ENCODE measurements around the gene PFKFB4.

Gene PFKFB4

DNA sequence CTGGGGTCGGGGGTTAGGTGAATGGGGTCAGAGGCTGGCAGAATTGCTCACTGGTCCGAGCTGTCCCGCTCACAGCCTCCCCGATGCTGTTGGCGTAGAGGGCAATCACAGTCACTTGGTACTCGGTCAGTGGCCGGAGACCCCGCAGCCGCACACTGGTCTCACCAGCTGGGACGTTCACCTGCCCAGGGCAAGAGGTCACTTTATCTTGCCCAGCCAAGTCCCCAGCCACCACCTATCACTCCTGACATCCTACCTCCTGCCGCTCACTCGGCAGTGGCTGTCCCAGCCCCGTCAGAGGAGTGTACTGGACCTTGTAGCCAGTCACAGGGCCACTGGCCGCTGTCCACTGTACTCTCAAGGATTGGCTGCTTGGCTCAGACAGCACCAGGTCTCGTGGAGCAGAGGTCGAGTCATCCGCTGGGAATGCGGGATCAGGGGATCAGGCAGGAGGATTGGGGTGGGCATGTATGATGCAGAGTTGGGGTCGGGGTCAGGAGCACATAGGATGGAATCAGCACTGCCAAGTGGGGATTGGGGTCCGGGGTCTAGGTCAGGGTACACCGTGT, 36.0 kb upstream of the PFKFB4 start:
- TF ChIP-seq, protein P1, sequence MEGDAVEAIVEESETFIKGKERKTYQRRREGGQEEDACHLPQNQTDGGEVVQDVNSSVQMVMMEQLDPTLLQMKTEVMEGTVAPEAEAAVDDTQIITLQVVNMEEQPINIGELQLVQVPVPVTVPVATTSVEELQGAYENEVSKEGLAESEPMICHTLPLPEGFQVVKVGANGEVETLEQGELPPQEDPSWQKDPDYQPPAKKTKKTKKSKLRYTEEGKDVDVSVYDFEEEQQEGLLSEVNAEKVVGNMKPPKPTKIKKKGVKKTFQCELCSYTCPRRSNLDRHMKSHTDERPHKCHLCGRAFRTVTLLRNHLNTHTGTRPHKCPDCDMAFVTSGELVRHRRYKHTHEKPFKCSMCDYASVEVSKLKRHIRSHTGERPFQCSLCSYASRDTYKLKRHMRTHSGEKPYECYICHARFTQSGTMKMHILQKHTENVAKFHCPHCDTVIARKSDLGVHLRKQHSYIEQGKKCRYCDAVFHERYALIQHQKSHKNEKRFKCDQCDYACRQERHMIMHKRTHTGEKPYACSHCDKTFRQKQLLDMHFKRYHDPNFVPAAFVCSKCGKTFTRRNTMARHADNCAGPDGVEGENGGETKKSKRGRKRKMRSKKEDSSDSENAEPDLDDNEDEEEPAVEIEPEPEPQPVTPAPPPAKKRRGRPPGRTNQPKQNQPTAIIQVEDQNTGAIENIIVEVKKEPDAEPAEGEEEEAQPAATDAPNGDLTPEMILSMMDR (IDR thresholded peaks at IDR 0.05; ENCODE audit: borderline replicate concordance, extremely low read depth, low read length, poor library complexity, severe bottlenecking) = no peak
- no peak for TF ChIP-seq EZH2 (IDR thresholded peaks at IDR 0.05; ENCODE audit: borderline replicate concordance, low read depth, low read length, severe bottlenecking)
- Histone ChIP-seq H3K9me3 (ENCODE audit: insufficient read depth, low read length, severe bottlenecking) (no peaks in the 10 kb centered on the region), H3K27ac (ENCODE audit: low read length) (no peak overlapping the region), H3K79me2 (ENCODE audit: insufficient read depth, low read length) (no peaks in the 10 kb centered on the region), H3K4me1 (ENCODE audit: insufficient read depth, low read length) (no peaks in the 10 kb centered on the region), H3K4me2 (ENCODE audit: insufficient read depth, low read length) (no peak overlapping the region), H3K36me3 (ENCODE audit: insufficient read depth, low read length) (peaks cover 1% of the 10 kb centered on the region), H2AFZ (ENCODE audit: low read depth, low read length) (no peak overlapping the region), H3K27me3 (ENCODE audit: insufficient read depth, low read length, poor library complexity) (no peaks in the 10 kb centered on the region), H4K20me1 (ENCODE audit: insufficient read depth, low read length) (peaks cover 14% of the 10 kb centered on the region; the same call in 1 of the 2 replicates), H3K9ac (ENCODE audit: low read depth, low read length) (no peak overlapping the region), H3K4me3 (ENCODE audit: low read depth in 1 of 2, low read length in 2 of 2) (no peak overlapping the region)
- ATAC-seq (ENCODE audit: insufficient read depth, low read depth) (no peak), DNase-seq (no peak)

DNA sequence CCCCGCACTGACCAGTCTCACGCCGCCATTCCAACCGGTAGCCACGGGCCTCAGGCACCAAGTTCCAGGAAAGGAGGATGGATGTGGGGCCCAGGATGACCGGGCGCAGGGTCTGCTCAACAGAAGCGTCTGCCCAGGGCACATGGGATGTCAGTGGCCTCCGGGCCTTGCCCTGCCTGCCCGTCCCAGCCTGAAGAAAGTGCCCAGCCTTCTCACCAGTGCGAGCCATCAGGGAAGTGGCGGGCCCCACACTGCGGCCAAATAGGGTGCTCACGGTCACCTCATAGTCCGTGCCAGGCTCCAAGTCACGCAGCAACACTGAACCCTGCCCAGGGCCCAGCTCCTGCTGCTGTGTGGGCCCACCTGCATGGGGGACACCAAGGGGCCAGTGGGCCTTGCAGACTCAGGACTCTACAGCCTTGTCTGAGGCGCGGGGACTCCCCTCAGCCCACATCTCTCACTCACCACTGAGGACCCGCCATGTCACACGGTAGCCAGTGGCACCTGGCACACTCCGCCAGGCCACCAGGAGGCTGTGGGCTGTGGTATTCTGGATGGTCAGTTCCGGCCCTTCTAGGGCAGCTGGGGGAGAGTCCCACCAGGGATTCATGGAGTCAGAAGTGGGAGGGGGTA, 35.4 kb upstream of the PFKFB4 start:
- Histone ChIP-seq H3K4me2 (ENCODE audit: insufficient read depth, low read length) (no peak overlapping the region), H3K36me3 (ENCODE audit: insufficient read depth, low read length) (no peaks in the 10 kb centered on the region), H3K9me3 (ENCODE audit: insufficient read depth, low read length, severe bottlenecking) (no peaks in the 10 kb centered on the region), H3K4me3 (ENCODE audit: low read depth in 1 of 2, low read length in 2 of 2) (no peak overlapping the region), H3K27ac (ENCODE audit: low read length) (no peak overlapping the region), H3K27me3 (ENCODE audit: insufficient read depth, low read length, poor library complexity) (no peaks in the 10 kb centered on the region), H4K20me1 (ENCODE audit: insufficient read depth, low read length) (peaks cover 13% of the 10 kb centered on the region; the same call in 1 of the 2 replicates), H3K4me1 (ENCODE audit: insufficient read depth, low read length) (no peaks in the 10 kb centered on the region), H3K79me2 (ENCODE audit: insufficient read depth, low read length) (no peaks in the 10 kb centered on the region), H2AFZ (ENCODE audit: low read depth, low read length) (no peak overlapping the region), H3K9ac (ENCODE audit: low read depth, low read length) (no peak overlapping the region)
- no peak for TF ChIP-seq EZH2 (IDR thresholded peaks at IDR 0.05; ENCODE audit: borderline replicate concordance, low read depth, low read length, severe bottlenecking)
- TF ChIP-seq, protein P1 (IDR thresholded peaks at IDR 0.05; ENCODE audit: borderline replicate concordance, extremely low read depth, low read length, poor library complexity, severe bottlenecking) = no peak
- no peak for DNase-seq
- ATAC-seq (ENCODE audit: insufficient read depth, low read depth) = no peak

DNA sequence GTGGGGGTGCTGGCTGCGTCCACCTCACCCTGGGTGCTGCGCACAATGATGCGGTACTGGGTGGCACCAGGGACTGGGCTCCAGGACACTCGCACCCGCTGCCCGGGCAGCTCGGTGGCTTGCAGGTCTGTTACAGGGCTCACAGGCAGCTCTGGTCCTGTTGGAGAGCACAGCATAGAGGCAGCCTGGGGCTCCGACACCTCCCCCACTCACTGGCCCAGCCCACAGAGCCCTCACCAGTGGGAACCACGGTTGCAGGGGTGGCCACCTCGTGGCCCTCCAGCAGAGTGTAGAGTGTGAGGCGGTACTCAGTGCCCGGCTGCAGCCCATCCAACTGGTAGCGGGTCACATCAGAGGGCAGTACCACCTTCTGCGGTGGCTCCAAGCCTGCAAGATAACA, 34.8 kb upstream of the PFKFB4 start:
- no peak overlapping the region for H3K27ac ChIP-seq (ENCODE audit: low read length)
- no peaks in the 10 kb centered on the region for H3K27me3 ChIP-seq (ENCODE audit: insufficient read depth, low read length, poor library complexity)
- no peak overlapping the region for H3K4me3 ChIP-seq (ENCODE audit: low read depth in 1 of 2, low read length in 2 of 2)
- H4K20me1 ChIP-seq (ENCODE audit: insufficient read depth, low read length) = peaks cover 13% of the 10 kb centered on the region; the same call in 1 of the 2 replicates
- no peak for DNase-seq
- H3K79me2 ChIP-seq (ENCODE audit: insufficient read depth, low read length) = no peaks in the 10 kb centered on the region
- H3K36me3 ChIP-seq (ENCODE audit: insufficient read depth, low read length) = no peaks in the 10 kb centered on the region
- no peak overlapping the region for H2AFZ ChIP-seq (ENCODE audit: low read depth, low read length)
- H3K9ac ChIP-seq (ENCODE audit: low read depth, low read length) = no peak overlapping the region
- H3K4me2 ChIP-seq (ENCODE audit: insufficient read depth, low read length) = no peak overlapping the region
- no peaks in the 10 kb centered on the region for H3K4me1 ChIP-seq (ENCODE audit: insufficient read depth, low read length)
- ATAC-seq (ENCODE audit: insufficient read depth, low read depth) = no peak
- TF ChIP-seq EZH2 (IDR thresholded peaks at IDR 0.05; ENCODE audit: borderline replicate concordance, low read depth, low read length, severe bottlenecking) = no peak
- TF ChIP-seq, protein P1 (IDR thresholded peaks at IDR 0.05; ENCODE audit: borderline replicate concordance, extremely low read depth, low read length, poor library complexity, severe bottlenecking) = no peak
- H3K9me3 ChIP-seq (ENCODE audit: insufficient read depth, low read length, severe bottlenecking) = no peaks in the 10 kb centered on the region
